GM21381 (cell line): ENCODE measurements around the gene ARRB1.
"Not testable (repeated sequence)": the region's sequence is repeated elsewhere in the genome, so short reads cannot be mapped to it uniquely, and the experiment has no call there.

ENCODE experiments used
- ATAC-seq: cut with Tn5 transposase; IDR thresholded peaks from one replicate; pipeline ENCODE4 v1.9.1; 2021; ENCODE audit warnings: mild to moderate bottlenecking, moderate library complexity; ENCODE audit not compliant: unreplicated experiment

Gene ARRB1

GRCh38 chr11:75344186-75344585, 7.3 kb downstream of the ARRB1 start:
- ATAC-seq = no peak

DNA sequence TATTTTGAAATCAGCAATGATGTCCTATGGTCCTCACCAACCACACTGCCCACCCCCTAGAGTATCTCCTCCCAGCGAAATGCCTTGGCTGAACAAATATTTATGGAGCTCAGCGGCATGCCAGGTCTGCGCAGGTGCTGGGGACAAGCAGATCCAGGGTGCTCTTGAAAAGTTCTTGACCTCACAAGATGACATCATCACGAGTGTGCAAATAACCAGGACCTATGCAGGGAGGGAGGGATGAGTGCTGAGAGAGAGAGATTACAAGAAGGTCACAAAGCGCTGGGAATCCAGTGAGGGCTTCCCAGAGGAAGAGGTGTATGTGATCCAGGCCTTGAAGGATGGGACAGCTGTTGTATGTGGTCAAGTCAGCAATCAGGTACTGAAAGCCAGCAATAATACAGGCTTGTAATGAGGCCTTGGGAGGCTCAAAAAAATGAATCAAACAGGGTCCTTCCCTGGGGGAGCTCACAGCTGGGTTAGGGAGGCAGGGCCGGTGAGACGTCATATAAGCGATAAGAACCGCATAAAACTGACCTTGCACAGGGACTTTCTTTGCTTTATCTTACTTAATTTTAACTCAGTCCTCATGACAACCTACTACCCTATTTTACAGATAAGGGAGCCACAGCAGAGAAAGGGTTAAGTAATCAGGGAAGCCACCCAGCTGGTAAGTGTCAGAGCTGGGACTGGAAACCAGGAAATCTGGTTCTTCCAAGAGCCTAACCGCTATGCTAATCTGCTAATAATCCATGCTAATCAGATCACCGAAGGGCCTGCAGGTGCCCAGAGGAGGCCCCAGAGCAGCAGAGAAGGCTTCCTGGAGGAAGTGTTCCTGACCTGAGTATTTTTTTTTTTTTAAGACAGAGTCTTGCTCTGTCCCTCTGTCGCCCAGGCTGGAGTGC, 8.2 kb downstream of the ARRB1 start:
- no peak for ATAC-seq

- no peak for ATAC-seq
Observed at GRCh38 chr11:75342231-75342918, 9.1 kb downstream of the ARRB1 start.

- ATAC-seq = no peak
Observed at GRCh38 chr11:75341612-75342011, 9.8 kb downstream of the ARRB1 start.

DNA sequence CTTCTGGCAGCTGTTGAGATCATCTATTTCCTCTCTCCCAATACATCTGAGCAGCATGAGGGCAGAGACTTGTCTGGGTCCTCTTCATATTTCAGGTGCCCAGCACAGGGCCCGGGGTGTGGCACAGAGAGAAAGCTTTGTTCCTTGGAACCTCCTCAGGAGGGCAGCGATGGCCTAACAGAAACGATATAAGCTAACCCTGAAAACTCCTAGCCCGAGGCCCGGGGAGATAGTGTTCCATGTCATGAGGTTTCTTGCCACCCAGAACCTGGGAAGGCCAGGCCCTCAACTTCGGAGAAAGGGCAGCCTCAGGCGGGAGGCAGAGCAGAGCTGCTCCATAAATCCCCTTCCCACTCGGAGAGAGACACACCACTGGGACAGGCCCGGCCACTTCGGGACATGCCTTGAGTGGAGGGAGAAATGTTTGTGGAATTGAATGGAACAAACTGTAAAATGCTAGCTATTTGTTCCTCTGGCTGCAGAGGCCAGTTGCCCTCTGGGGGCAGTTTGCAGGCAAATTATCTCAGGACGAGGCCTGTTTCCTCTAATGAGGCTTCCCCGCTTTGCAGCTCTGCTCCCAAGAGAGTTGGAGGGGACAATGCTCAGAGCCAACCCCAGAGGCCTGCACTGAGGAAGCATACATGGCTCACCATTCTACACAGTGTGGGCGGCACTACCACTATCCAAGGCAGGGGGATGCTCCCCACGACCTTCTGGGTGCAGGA, 11.6 kb downstream of the ARRB1 start:
- no peak for ATAC-seq

DNA sequence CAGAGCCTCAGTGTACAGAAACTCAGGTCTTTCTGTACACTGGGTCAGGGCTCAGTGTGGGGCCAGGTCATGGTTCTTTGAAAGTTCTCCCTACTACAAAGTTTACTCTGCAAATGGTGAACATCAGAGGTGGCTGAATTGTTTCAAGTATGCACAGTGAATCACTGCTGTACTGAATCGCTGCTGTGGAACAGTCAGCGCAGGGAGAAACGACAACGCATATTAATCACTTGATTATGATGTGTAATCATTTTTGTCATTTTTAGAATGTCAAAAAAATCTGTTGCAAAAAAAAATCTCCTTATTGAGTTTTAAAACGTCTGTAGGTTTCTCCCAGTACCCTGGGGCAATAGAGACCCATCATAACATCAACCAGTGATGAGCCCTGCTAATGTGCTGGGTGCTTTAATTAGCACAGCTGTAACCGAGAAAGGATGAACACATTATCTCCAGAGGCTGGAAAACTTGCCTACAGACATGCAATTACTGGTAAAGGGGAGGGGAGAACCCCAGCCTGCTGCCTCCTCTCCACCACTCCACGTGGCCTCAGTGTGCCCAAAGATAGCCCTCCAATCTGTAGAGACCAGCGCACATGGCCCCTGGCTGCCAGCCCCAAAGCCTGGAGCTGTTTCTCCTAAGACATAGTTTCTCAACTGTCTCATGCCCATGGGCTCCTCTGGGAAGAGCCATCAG, 12.8 kb downstream of the ARRB1 start:
- no peak for ATAC-seq

GRCh38 chr11:75337195-75337654, 14.2 kb downstream of the ARRB1 start:
- no peak for ATAC-seq

DNA sequence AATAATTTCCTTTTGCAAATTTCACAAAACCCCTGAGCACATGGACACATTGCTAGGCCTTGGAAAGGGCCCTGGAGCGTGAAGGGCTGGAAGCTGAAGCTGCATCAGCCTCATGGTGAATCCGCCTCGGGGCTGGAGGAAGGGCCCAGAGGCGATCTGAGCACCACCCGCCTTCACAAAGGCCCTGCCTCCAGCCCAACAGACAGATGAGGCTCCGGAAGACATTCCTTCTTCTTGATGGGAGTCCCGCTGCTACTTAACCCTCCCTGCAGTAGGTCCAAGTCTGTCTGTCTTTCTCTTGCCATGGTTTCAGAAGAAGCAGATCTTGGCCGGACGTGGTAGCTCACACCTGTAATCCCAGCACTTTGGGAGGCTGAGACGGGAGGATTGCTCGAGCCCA, 16.5 kb downstream of the ARRB1 start:
- no peak for ATAC-seq

DNA sequence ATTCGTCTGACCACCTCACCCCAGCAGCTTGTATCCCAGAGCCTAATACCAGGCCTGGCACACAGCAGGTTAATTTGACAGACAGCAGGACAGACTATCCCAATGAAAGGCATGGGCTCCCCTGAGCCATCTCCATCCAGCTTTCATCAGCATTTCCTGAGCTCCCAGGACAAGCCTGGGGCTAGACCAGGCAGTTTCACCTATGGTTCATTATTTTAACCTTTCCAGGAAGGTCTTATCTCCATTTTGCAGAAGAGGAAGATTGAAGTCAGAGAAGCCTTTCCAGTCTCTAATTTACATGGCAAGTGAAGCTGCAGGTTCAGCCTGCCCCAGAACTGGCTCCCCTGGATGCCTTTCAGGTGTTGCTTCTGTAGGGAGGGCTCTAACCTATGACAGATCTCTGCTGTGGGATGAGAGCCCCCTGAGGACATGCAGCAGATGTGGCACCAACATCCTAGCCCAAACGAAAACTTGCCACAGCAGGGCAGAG, 17.0 kb downstream of the ARRB1 start:
- ATAC-seq = no peak

GRCh38 chr11:75333807-75334140, 17.7 kb downstream of the ARRB1 start:
- ATAC-seq = no peak

DNA sequence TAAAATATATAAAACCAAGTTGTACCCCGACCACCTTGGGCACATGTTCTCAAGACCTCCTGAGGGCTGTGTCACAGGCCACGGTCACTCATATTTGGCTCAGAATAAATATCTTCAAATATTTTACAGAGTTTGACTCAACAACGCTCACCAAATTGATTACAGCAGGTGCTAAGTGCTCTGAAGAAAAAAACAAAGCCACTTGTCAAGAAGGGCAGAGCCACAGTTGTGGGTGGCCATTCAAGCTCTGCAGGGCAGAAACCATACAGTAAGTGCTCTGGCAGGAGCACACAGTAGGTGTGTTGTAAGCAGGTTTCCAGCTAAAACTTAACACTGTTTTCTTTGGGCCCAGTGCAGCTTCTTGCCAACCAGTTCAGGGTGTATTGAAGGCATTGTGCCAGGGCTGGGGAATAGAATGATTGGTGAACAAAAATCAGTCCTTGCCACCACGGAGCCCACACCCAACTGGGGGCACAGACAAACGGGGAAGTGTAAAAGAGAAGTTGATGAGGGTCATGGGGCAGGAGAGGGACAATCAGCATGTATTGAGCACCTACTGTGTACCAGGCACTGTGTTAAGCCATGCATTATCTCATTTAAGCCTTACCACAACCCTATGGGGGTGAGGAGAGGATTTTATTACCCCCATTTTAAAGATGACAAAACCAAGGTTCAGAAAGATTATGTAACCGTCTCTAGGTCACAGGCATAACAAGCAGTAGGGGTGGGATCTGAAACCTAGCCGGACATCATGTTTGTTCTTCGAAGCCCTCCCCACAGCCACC, 18.2 kb downstream of the ARRB1 start:
- ATAC-seq = no peak

DNA sequence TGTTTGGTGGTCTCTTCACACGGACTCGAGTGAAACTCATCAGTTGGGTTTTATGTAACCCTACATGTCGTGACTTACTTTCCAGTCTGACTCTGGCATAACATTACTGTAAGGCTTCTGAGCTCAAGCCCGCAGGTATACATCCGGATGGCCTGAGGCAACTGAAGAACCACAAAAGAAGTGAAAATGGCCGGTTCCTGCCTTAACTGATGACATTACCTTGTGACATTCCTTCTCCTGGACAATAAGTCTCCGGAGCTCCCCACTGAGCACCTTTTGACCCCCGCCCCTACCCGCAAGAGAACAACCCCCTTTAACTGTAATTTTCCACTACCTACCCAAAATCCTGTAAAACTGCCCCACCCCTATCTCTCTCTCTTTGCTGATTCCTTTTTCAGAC, 19.7 kb downstream of the ARRB1 start:
- ATAC-seq = not testable (repeated sequence)

- not testable (repeated sequence) for ATAC-seq
Observed at GRCh38 chr11:75331304-75331703, 20.2 kb downstream of the ARRB1 start.

- not testable (repeated sequence) for ATAC-seq
Observed at GRCh38 chr11:75330886-75331285, 20.6 kb downstream of the ARRB1 start.

GRCh38 chr11:75330291-75330690, 21.2 kb downstream of the ARRB1 start:
- no peak for ATAC-seq

- ATAC-seq = no peak
Observed at GRCh38 chr11:75328426-75329277, 22.8 kb downstream of the ARRB1 start.

- no peak for ATAC-seq
Observed at GRCh38 chr11:75326439-75326810, 25.0 kb downstream of the ARRB1 start.

GRCh38 chr11:75325713-75326438, 25.6 kb downstream of the ARRB1 start:
- no peak for ATAC-seq
